ENCODE measurements around the gene FMO4.
"Not testable (repeated sequence)": the region's sequence is repeated elsewhere in the genome, so short reads cannot be mapped to it uniquely, and the experiment has no call there.

The FMO4 gene

DNA sequence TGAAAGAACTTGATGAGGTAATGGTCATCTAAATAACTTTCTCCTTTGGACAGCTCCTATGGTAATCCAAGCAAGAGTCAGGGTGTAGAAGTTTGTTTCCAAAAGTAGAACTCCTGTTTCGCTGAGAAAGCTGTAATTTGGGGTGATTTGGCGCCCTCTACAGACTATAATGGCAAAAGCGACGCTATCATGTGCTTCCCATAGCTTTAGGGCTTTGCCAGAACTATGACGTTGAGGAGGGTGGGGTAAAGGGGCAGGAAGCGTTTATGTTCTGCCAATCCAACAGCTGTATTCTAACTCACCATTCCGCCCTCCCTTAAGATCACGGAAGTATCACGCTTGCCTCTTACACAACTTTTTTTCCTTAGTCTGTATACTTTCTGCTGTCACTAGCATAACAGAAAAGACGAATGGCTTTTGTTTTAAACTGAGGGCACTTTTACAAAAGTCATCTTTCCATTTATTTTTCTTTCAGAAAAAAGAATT, at the start of gene FMO4:
TSS of gene FMO4 (plus strand) at position 349 of the 486 bp plus-strand sequence. CDS start 5,643 bp downstream, outside the sequence.
- peak; percentile 62 for DNase-seq

- no peak for DNase-seq
Measured at GRCh38 chr1:171265686-171266085, 48.3 kb upstream of the FMO4 start.

DNA sequence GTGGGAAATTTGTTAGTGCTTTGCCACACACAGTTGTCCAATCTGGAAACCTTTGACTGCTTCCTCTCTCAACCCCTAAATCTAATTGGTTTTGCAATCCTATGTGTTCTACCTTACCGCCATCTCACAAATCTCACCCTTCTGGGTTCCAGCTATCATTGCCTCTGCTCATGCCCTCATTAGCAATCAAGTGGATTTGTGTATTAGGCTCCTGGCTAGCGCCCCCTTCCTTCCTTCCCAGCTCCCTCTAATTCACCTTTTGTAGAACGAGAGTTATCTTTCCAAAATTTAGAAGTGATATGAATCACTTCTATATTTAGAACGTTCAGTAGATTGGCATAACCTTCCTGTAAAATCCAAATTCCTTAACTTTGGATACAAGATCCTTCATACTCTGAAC, 47.1 kb upstream of the FMO4 start:
- no peak for DNase-seq

GRCh38 chr1:171267391-171267790, 46.6 kb upstream of the FMO4 start:
- DNase-seq = no peak

DNA sequence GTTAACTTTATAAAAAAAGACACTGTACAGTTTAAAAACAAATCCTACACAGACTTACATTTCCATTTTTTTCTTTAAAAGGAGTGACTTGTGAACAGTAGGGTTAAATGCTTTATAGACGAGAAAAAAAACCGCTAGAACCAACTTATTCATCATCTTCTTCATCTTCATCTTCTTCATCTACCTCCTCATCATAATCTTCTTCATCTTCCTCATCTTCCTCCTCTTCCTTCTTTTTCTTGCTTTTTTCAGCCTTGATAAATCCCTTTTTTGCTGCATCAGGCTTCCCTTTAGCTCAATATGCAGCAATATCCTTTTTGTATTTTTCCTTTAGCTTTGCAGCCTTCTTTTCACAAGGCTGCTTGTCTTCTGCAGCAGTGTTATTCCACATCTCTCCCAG, 43.2 kb upstream of the FMO4 start:
- no peak for DNase-seq

DNA sequence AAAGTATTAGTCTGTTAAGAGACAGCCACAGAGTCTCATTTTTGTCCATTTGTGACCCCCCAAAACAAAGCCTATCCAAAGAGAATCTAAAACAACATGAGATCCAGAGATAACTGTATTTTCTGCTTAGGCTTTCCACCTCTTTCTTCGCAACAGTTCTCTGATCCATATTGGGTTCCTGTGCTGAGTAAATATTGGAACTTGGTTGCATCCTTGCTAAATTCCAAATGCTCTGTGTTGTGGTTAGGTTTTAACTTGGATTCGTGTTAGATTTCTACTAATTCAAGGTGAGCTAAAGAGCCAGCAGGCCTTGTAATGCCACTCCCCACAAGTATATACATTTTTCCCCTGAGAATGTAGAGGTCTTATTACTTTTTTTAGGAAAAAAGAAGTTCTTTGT, 36.4 kb upstream of the FMO4 start:
- no peak for DNase-seq

DNA sequence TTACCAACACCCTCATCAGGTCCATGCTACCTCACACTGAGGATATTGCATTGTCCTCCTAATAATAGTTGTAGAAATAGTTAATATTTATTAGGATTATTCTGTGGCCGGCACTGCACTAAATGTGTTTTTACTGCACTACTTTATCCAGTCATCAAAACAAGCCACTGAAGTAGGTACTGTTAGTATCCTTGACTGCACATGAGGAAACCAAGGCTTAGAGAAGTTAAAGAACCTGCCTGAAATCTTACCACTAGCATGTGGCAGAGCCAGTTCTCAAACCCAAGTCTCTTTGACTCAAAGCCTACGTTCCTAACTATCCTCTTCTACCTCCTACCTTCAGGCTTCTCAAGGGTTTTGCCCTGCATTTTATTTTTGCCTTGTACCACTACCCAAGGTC, 34.7 kb upstream of the FMO4 start:
- no peak for DNase-seq

DNA sequence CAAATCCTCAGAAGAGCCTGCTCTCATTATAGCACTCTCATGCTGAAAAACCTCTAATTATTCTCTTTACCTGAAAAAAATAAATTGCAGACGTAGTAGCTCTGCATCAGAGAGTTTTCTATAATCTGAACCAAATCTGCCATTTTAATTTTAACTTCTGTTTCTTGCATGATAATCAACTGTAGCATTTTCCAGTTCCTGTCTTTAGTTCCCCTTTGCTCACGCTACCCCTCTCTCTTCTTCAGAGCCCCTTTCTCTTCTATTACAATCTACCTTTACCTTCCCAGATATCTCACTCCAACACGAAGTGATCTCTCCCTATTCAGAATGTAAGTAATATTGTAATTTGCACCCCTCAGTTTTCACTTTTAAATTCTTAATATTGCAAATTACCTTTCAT, 34.3 kb upstream of the FMO4 start:
- no peak for DNase-seq

DNA sequence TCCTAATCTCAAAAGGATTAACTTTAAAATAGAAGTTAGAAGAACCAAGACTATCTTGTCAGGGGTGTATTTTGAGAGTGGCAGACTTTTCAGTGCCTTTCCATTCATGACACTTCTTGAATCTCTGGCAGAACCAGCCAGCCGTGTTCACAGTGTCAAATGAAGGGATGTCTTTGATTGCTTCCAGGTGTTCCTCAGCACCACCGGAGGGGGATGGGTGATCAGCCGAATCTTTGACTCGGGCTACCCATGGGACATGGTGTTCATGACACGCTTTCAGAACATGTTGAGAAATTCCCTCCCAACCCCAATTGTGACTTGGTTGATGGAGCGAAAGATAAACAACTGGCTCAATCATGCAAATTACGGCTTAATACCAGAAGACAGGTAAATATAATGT, 33.4 kb upstream of the FMO4 start:
- DNase-seq = no peak

DNA sequence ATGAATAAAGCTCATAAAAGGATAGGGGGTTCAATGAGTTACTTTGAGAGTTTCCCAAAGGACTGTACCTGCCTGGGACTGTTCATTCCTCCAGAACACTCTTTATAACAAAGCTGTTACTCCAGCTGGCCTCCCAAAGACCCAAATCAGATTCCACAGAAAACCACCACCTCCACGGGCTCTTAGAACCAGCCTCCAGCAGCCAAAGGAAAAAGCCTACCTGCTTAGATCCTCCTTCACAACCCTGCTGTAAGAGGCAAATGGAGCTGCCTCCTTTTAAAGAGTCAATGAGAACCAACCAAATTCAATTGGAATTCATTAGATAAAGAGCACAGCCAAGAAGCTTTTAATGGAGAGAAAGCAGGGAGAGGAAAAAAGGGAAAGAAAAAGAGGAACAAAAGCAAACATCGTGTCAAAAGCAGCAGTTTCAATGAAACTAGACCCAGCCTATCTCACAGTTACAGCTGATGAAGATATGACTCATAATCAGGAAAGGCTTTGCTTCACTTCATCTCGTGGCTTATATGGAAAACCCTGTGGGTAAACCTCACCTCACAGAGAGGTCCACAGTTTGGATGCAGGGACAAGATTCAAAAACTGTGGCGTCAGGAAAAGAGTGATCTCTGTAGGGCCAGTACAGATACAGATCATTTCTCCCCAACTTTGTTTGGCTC, 27.8 kb upstream of the FMO4 start:
- DNase-seq = no peak

DNA sequence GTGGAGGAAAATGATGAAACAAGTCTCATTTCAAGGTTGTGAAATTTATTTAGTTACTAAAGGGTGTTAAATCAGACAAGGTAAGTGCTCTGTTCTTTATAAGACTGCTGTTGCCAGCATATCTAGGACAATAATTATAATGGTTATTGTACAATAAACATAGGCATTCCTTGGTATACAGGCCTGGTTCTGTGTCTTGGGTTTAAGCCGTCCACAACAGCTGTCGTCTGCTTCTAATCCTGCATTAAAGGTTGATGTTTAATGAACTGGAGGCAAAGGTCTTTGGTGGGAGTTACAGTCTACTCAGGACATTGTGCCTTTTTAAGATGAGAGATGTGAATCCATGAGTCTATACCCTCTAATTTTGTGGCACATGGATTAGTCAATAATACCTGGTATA, 23.4 kb upstream of the FMO4 start:
- DNase-seq = no peak

DNA sequence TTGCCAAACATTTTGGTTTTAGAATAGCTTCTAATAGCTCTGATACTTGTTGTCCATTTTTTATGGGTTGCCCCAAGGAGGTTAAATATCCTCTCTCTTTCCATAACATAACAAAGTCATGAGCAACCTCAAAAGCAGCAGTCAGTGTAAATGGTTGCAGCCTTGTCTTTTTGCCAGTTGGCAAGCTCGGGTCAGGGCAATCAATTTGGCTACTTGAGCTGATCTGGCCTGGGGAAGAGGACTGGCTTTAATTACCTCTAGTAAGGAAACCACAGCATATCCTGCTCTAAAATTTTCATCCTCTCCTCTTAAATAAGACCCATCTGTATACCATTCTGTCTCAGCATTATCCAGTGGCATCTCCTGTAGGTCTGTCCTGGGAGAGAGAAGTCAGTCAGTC, 21.2 kb upstream of the FMO4 start:
- no peak for DNase-seq

- not testable (repeated sequence) for DNase-seq
Measured at GRCh38 chr1:171295383-171295782, 18.6 kb upstream of the FMO4 start.

- DNase-seq = no peak
Measured at GRCh38 chr1:171295821-171296220, 18.2 kb upstream of the FMO4 start.

DNA sequence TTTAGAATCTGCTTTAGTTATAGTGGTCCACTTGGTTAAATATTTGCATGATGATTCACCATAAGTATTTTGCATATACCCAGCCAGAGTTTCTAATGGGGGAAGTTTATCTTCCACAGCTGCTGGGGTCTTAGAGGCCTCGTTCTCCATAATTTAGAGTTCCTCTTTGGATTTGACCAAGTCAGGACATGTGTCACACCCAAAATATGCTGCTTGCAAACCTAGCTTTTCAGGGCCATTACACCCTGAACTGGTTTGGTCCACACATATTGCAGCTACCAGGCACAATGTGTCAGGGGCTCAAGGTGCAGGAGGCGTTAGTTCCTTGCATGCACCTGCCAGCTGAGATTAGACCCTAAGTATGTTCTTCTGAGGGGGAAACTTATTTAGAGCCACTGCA, 17.1 kb upstream of the FMO4 start:
- DNase-seq = no peak

GRCh38 chr1:171298696-171299095, 15.3 kb upstream of the FMO4 start:
- DNase-seq = no peak

DNA sequence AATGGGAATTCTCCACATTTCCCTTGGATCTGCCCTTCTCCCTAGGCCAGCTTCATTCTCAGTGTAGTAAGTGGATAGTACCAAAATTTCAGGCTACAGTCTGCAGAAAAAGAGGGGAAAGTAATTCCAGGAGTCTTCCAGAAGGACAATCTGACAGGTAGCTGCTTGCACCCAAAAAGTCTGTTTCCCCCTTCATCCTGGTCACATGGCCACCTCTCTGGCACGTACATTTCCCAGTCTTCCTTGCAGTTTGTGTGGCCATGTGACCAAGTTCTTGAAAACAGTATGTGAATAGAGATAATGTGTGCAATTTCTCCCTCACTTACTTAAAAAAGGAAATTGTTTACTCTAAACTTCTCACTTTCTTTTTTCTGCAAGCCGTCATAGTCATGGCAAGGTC, 14.6 kb upstream of the FMO4 start:
- DNase-seq = no peak

GRCh38 chr1:171300401-171300800, 13.6 kb upstream of the FMO4 start:
- DNase-seq = no peak

- DNase-seq = no peak
Measured at GRCh38 chr1:171310661-171311087, 3.3 kb upstream of the FMO4 start.

GRCh38 chr1:171311771-171312558, 2.0 kb upstream of the FMO4 start:
- DNase-seq = no peak

DNA sequence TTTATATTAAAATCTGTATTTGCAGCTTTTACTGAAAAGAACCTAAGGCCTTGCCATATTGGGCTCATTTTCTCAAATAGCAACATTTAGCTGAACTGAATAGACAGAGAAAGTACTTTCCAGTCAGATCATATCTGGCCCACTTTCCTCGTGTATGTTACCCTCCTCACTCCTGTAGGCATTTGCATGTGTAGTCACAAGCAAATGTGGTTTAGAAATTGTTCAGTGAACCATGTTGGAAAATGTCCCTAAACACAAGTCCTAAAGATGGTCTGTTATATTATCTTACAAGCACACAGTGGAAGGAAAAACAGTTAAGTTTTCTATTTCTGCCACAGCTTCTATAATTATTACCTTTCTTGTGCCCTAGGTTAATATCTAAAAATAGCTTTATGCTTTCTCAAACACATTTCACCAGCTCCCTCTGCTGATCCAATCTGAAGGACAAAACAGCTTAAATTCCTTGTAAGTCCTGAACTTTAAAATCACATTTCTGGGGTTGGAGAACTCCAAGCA, 606 bp upstream of the FMO4 start:
- no peak for DNase-seq

- no peak for DNase-seq
Measured at GRCh38 chr1:171329251-171329650, 15.3 kb downstream of the FMO4 start.

- no peak for DNase-seq
Measured at GRCh38 chr1:171334024-171334640, 20.1 kb downstream of the FMO4 start.

DNA sequence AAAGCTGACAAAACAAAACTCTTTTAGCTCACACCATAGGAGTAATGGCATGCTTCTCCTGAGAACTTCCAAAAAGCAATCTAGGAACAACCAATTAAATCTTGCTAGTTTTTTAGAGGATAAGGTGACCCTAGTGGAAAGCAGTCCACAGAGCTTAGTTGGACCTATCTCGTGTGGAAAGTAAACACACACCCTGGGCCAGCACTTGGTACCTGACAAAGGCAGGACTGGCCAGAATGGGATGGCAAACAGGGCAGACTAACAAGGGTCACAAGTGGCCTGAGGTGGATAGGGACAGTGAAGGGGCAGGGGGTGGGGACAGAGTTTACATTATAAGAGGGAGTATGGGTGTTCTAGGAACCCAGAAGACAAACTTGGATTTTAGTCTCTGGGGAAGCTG, 22.0 kb downstream of the FMO4 start:
- no peak for DNase-seq
